ENCODE measurements around the gene ADAMTS14. TPM values are rescaled to one million over a fixed set of nuclear protein-coding genes. Genes with fewer than 3 reads are reported as not detected.

Gene ADAMTS14, protein sequence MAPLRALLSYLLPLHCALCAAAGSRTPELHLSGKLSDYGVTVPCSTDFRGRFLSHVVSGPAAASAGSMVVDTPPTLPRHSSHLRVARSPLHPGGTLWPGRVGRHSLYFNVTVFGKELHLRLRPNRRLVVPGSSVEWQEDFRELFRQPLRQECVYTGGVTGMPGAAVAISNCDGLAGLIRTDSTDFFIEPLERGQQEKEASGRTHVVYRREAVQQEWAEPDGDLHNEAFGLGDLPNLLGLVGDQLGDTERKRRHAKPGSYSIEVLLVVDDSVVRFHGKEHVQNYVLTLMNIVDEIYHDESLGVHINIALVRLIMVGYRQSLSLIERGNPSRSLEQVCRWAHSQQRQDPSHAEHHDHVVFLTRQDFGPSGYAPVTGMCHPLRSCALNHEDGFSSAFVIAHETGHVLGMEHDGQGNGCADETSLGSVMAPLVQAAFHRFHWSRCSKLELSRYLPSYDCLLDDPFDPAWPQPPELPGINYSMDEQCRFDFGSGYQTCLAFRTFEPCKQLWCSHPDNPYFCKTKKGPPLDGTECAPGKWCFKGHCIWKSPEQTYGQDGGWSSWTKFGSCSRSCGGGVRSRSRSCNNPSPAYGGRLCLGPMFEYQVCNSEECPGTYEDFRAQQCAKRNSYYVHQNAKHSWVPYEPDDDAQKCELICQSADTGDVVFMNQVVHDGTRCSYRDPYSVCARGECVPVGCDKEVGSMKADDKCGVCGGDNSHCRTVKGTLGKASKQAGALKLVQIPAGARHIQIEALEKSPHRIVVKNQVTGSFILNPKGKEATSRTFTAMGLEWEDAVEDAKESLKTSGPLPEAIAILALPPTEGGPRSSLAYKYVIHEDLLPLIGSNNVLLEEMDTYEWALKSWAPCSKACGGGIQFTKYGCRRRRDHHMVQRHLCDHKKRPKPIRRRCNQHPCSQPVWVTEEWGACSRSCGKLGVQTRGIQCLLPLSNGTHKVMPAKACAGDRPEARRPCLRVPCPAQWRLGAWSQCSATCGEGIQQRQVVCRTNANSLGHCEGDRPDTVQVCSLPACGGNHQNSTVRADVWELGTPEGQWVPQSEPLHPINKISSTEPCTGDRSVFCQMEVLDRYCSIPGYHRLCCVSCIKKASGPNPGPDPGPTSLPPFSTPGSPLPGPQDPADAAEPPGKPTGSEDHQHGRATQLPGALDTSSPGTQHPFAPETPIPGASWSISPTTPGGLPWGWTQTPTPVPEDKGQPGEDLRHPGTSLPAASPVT
- total RNA-seq = under 1 TPM; under 0.01 to 0.15 (median under 0.01) TPM

GRCh38 chr10:70672165-70673042 is at the start of gene ADAMTS14:
TSS of gene ADAMTS14 (plus strand) at chr10:70672506. CDS start at chr10:70672803, 297 bp downstream.
- H3K27ac ChIP-seq = no peak within 1 kb of the TSS
- no peaks in the 10 kb centered on the region for H3K36me3 ChIP-seq
- H3K27me3 ChIP-seq = peaks cover 6 to 18% of the 10 kb centered on the region in 2 donors
- H3K4me1 ChIP-seq = no peaks in the 10 kb centered on the region
- intact Hi-C loops (cut with DNase I; ENCODE audit: low total_unique reads) = no loop called here
- no peaks in the 10 kb centered on the region for H3K9me3 ChIP-seq
- TF ChIP-seq POLR2AphosphoS5 (IDR thresholded peaks at IDR 0.05) = no peak
- TF ChIP-seq CTCF (IDR thresholded peaks at IDR 0.05) = no peak
- TF ChIP-seq POLR2A (IDR thresholded peaks at IDR 0.05) = no peak
- no peak for DNase-seq (ENCODE audit: low spot score in 2 of 2)
- H3K4me3 ChIP-seq = peak within 1 kb of the TSS; percentile 27 to 66 (median 40)

DNA sequence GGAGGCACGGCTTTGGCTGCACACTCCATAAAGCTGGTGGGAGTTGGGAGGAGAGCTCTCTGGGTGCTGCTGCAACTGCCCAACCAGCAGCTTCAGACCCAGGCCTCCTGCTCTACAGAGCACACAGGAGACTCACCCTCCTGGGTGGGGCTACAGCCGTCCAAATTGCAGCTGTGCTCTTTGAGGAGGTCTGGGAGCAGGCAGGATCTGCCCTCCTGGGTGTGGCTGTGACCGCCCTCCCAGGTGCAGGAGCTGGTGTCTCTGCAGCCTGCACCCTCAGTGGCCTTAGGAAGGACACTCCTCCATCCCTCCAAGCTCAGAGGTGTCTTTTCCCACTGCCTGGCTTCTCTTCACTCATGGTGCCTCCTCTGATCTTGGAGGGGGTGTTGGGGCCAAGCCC is 49.8 kb upstream of the ADAMTS14 start:
- DNase-seq (ENCODE audit: low spot score in 2 of 2) = no peak
- intact Hi-C loops (cut with DNase I; ENCODE audit: low total_unique reads) = no loop called here
- H3K9me3 ChIP-seq = peaks cover 0 to 6% of the 10 kb centered on the region in 2 donors
- no peaks in the 10 kb centered on the region for H3K27me3 ChIP-seq
- TF ChIP-seq CTCF (IDR thresholded peaks at IDR 0.05) (no peak), POLR2AphosphoS5 (IDR thresholded peaks at IDR 0.05) (no peak), POLR2A (IDR thresholded peaks at IDR 0.05) (no peak)
- no peaks in the 10 kb centered on the region for H3K4me1 ChIP-seq
- H3K36me3 ChIP-seq = no peaks in the 10 kb centered on the region
- no peak overlapping the region for H3K27ac ChIP-seq
- H3K4me3 ChIP-seq = no peak overlapping the region

DNA sequence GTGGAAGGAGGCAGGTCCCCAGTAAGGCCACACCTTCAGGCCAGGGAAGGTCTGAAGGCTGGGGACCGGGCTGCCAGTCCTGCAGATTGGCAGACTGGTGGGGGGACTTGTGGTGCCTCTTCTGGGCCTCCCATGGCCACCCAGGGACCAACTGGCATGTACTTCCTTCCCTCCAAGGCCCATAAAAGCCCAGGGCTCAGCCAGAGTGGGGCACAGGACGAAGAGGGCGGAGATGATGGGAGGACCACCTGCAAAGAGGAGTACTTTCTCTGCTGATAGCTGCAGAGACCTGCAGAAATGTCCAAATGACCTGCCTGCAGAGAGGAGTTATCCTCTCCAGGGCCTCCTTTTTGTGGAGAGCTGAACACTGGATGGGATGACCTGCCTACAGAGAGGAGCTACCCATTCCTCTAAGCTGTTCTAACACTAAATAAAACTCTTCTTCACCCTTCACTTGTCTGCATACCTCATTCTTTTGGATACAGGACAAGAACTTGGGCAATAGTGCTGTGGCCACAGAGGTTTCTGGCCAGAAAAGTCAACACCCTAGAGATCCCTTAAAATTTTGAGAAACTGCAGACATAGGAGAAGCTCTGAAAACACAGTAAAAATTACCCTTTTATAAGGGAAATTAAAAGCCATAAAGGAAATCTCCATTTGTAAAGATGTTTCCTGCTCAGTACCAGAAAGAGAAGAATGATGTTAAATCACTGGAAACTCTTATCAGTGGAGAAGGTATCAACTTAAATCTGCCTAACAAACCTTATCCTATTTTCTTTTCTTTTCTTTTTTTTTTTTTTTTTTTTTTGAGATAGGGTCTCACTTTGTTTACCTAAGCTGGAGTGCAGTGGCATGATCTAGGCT is 49.1 kb upstream of the ADAMTS14 start:
- intact Hi-C loops (cut with DNase I; ENCODE audit: low total_unique reads) = no loop called here
- H3K27ac ChIP-seq = no peak overlapping the region
- H3K4me3 ChIP-seq = no peak overlapping the region

More for the DNA sequence above, 49.1 kb upstream of the ADAMTS14 start:
- no peaks in the 10 kb centered on the region for H3K4me1 ChIP-seq
- TF ChIP-seq POLR2A (IDR thresholded peaks at IDR 0.05) (no peak), CTCF (IDR thresholded peaks at IDR 0.05) (no peak), POLR2AphosphoS5 (IDR thresholded peaks at IDR 0.05) (no peak)
- no peaks in the 10 kb centered on the region for H3K36me3 ChIP-seq
- DNase-seq (ENCODE audit: low spot score in 2 of 2) = no peak
- H3K9me3 ChIP-seq = peaks cover 0 to 6% of the 10 kb centered on the region in 2 donors
- H3K27me3 ChIP-seq = no peaks in the 10 kb centered on the region
